Astrocyte of the hippocampus (primary cell): Measurements from ENCODE around the gene CLSTN1.
A peak's percentile ranks its signal among the peaks of the same experiment; 100 is the strongest.

ENCODE experiments used
- DNase-seq: peaks from one replicate; pipeline ENCODE4 v3.0.0; 2011; ENCODE audit warnings: low read depth, low spot score

CLSTN1 gene

GRCh38 chr1:9852004-9852403, 28.2 kb upstream of the CLSTN1 start:
- DNase-seq, result no peak

DNA sequence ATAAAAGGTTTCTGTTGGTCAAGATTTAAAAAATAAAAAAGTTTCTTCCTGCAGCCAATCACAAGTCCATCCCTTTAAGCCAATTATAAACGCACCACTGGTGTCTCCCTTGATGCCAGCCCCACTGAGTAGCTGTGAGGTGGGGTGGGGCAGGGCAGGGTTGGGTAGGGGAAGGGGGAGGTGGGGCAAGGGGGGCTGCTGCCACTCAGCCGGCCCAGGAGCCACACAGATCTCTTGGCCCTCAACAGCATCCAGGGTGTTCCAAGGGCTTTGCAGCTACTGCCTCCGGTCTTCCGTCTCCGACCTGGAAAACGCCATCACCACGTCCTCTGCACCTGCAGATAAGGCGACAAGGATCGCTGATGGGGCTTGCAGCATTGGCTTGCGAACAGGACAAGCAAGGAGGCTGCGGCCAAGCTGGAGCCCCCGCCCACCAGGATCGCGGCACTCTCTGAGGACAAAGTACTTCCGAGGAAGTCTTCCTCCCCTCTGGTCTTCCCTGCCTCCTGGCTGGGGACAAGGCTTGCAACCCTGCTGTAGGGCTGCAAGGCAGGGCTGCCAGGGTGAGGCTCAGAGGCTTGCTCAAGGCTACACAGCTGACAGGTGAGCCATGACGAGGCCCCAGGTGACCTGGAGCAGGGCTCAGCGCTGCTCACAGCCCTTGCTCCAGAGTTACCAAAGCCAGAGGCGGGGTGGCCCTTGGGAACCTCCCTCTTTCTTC, 26.8 kb upstream of the CLSTN1 start:
- DNase-seq, result no peak

DNA sequence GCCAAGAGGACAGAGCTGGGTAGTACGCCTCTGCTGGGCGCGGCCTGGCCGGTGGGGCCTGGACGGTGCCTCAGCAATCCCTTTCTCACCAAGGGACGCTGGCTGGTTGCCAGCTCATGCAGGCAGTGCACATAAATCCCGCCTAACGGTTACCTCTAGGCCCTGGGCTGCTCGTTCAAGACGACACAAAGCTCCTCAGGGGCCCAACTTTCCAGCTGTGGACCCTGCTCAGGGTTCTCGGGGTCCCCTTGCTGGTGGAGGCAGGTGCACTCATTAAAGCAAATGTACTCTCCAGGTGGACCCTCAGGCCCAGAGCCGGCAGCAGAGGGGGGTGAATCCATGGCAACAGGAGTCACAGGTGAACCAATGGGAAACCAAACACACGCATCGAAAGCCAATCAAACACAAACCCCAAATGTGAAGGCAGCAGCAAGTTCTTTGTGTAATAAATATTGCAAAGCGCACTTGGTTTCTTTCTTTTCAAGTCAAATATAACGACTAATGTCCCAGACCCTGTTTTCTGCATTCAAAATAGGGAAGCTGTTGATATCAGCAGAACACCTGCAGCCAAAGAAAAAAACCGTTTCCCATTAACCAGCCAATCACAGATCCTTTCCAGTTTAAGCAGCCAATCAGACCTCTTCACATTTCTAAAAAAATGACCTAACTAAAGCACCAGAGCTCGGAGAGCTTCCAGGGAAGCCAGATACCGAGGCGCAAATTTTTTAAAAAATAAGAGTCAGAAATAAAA, 26.1 kb upstream of the CLSTN1 start:
- no peak for DNase-seq

DNA sequence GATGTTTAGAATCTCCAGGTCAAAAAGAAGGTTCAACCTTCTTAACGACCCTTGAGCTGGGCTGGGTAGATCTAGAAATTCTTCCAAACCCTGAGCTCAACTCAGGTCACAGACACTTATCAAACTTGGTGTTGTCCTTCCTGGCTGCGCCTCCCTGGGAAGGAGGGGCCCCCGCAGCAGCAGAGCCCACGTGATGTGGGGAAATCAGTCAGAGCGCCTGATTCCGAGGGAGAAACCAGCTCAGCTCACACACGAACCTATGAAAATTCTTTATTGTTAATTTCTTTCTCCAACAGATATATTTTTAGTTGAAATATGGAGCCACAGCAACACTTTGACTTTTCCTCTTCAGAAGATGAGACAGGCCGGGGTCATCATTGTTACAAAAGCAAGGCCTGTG, 24.3 kb upstream of the CLSTN1 start:
- no peak for DNase-seq

DNA sequence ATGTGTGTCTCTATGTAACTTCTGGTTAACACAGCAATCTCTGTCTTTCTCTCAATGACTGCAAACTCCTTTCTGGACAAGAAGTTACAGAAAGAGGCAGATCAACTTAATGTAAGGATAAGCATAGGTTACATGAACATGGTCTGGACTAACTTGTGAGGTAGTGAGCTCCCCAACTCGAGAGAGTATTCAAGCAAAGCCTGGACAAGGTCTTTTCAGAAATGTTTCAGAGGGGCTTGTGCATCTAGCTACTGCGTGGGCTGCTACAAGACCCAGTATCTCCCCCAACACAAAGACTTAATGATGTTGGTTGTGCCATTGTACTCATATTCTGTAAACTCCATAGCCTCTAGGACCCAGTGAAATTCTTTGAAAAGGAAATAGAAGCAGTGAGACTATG, 23.5 kb upstream of the CLSTN1 start:
- no peak for DNase-seq

DNA sequence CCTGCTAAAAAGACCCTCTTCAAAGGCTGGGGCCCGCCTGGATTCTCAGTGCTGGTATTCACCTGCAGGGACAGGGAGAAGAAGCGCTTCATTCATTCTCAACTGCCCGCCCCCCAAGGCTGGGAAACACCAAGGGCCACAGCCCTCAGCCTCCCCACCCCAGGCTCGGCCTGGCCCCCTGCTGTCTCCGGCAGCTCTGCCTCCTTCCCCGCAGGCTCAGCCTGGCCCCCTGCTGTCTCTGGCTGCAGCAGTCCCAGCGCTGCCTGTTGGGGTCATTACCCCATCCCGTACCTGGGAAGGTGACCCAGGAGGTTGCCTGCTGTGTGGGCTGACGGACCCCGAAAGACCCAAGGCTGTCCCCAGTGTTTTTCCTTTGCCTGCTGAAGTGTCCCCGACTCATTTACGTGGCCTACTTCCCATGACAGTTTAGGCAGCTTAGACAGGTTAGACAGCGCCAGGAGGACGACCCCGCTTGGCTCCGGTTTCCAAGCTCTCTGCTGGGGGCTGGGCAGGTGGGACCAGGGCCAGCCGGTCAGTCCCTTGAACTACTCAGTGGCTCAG, 22.9 kb upstream of the CLSTN1 start:
- no peak for DNase-seq

DNA sequence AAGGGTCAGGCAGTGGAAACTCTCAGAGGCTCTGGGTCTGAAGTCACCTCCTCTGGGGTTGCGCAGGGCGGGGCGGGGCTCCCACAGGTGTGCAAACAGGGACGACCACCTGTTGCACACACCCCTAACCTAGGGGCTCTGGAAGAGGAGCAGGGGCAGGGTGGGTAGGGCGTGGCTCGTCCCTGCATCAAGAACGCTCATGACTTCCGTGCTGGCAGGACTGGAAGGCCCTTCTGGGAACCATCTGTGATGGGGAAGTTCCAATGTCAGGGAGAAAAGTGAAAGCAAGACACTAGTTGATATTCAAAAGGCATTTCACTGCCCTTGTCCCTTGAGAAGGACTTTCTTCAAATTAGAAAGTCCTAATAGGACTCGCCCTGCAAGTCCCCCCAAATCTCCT, 22.1 kb upstream of the CLSTN1 start:
- DNase-seq, result no peak

- DNase-seq, result no peak
Measured at GRCh38 chr1:9844756-9845155, 21.0 kb upstream of the CLSTN1 start.

- no peak for DNase-seq
Measured at GRCh38 chr1:9844106-9844505, 20.3 kb upstream of the CLSTN1 start.

GRCh38 chr1:9843576-9843945, 19.8 kb upstream of the CLSTN1 start:
- no peak for DNase-seq

DNA sequence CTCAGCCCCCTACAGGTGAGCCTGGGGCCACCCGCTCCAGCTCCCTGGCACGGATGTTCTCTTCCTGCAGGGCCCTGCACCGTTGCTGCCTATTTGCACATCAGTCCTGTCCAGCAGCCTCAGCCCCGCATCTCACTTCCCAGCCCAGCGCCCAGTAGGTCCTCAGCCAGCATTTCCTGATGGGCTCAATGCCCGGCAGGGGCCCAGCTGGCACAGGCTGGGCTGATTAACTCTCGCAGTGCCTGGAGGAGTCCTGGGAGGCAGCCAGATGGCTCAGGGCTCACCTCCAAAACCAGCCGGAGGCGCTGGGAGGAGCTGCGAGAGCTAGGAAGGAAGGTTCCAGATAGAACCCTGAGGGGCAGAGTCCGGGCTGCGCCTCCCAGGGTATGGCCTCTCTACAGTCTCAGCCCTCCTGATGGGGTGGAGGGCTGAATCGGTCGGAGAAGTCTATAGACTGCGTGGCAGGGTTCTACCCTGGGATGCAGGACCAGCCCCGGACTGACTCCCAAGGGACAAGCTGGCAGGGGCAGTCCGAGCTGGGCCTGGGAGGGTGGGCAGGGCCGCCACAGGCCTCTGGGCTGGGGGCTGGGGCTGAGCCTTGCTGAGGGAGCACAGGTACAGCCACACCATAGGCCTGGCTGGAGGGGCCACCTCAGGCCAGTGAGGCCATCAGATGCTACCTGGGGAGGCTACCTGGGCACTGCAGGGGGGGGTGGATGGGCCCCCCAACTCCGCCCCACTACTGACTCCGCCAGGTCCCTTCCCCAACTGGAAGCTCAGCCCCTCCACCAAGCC, 19.2 kb upstream of the CLSTN1 start:
- DNase-seq, result peak; percentile 72

GRCh38 chr1:9842073-9842711, 18.4 kb upstream of the CLSTN1 start:
- DNase-seq, result peak; percentile 66

DNA sequence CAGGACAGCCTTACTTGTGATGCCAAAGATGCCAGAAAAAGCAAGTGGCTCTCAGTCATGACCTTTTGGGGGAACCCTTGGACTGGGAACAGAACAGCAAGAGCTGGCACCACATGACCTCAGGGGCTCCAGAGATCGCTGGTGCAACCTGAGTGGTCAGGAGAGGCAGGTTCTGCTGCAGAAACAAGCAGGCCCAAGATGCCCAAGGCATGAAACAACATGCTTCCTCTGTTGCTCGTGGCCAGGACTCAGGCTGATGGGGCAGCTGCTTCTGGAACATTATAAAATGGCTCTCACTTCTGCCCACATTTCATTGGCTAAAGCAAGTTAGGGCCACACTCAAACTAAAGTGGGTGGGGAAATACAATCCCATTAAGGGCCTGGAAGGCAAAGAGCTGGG, 17.7 kb upstream of the CLSTN1 start:
- no peak for DNase-seq

DNA sequence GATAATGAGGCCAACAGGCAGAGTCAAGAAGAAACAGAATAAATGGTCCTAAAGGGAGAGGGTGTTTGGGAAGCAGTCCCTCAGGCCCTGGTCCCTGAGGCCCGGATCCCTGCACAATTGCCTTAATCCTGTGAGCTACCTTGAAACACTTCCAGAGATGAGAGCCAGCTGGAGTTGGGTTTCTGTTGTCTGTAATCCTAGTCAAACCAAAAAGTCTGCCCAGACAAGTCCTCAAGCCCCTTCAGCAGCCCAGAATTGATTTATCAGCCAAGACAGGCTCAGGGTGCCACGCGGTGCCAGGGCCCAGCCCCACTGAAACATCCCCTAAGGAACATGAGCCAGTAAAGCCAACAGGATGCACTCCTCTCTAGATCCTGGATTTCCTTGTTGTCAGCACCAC, 16.4 kb upstream of the CLSTN1 start:
- DNase-seq, result no peak

GRCh38 chr1:9838946-9839345, 15.2 kb upstream of the CLSTN1 start:
- no peak for DNase-seq

GRCh38 chr1:9836632-9836960, 12.8 kb upstream of the CLSTN1 start:
- no peak for DNase-seq

GRCh38 chr1:9835758-9836631, 12.2 kb upstream of the CLSTN1 start:
- DNase-seq, result peak; percentile 41

DNA sequence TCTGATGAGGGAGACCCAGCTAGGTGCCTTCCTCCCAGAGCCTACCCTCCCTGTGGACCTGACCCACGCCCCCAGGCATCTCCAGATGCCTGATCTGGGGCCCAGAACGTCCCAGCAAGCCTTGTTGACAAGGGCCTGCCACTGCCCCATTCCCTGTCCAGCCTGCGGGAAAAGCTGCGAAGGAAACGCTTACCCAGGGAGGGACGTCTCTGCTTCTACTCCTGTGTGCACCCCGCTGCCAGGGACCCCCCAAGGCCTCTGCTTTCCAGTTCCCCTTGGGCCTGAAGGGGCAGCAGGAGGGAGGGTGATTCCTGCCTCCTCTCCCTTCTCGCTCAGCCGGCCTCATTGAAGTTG, 11.6 kb upstream of the CLSTN1 start:
- no peak for DNase-seq

DNA sequence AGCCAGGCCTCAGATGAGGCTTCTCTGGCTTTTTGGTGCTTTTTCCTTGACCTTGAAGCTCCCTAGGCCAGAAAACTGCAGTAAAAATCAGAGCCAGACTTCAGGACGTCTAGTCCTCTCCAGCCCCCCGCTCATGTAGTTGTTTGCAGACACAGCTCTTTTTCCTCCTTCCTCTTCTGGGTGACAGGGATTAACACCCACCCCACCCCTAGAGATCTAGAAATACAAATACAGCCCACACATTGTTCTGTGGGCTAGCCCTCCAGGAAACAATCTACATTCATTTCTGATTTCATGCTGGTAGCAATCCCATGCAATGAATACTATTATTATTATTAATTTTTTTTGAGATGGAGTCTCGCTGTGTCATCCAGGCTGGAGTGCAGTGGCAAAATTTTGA, 9.9 kb upstream of the CLSTN1 start:
- DNase-seq, result no peak

DNA sequence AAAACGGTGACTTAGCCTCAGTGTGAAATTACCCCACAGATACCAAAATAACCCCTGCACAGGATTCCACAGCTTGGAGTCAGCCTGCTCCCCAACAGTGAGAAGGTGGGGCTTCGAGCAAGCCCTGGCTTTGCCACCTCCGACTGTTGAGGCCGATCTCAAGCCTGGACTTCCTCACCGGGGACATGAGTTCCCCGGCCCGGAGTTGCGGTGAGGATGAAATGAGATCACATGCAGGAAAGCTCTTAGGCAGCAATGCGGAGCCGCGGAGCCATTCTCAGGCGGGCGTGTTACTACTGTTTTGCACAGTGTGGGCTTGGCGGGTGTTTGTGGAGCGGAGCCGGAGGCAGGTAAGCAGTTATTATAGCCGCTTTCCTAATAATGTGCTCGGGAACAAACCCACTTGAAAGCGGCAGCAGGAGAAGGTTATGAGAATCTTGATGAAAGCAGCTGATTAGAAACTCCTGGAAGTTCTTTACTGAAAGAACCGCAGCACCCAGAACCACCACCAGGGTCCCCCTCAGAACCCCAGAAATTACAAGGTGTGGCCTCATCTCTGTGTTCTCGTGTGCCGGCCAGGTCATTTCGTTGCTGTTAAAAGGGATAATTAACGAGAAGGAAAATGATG, 3.9 kb upstream of the CLSTN1 start:
- DNase-seq, result no peak

- DNase-seq, result no peak
Measured at GRCh38 chr1:9826616-9827015, 2.9 kb upstream of the CLSTN1 start.
